Measurements from ENCODE around the gene PITPNC1. TPM values are rescaled to one million over a fixed set of nuclear protein-coding genes. Genes with fewer than 3 reads are reported as not detected.
A peak's percentile ranks its signal among the peaks of the same experiment; 100 is the strongest.

PITPNC1 gene
- total RNA-seq, 1 donor from 2014 or later = 25.4 TPM

GRCh38 chr17:67474081-67474661, 97.1 kb downstream of the PITPNC1 start:
- peak; percentile 4 for TF ChIP-seq CTCF (IDR thresholded peaks at IDR 0.05)
- Histone ChIP-seq H3K4me3 (no peak overlapping the region), H3K27ac (peak overlapping the region; percentile 32), H3K9me3 (no peaks in the 10 kb centered on the region), H3K36me3 (no peaks in the 10 kb centered on the region), H3K4me1 (peaks cover 17% of the 10 kb centered on the region), H3K27me3 (no peaks in the 10 kb centered on the region)
- ATAC-seq (peak; percentile 21), DNase-seq (no peak)
- intact Hi-C loops (cut with DNase I) = no loop called here

- no peaks in the 10 kb centered on the region for H3K9me3 ChIP-seq
- peaks cover 11% of the 10 kb centered on the region for H3K4me1 ChIP-seq
- peak overlapping the region; percentile 32 for H3K27ac ChIP-seq
- intact Hi-C loops (cut with DNase I) = loop anchor here (5.0 kb wide), 1 partner anchor 93 kb away; no protein-coding TSS in a partner anchor
- H3K36me3 ChIP-seq = no peaks in the 10 kb centered on the region
- no peaks in the 10 kb centered on the region for H3K27me3 ChIP-seq
- peak; percentile 97 for ATAC-seq
- TF ChIP-seq CTCF (IDR thresholded peaks at IDR 0.05) = peak; percentile 92
- peak; percentile 88 for DNase-seq
- no peak overlapping the region for H3K4me3 ChIP-seq
Measured at GRCh38 chr17:67475161-67475937, 98.3 kb downstream of the PITPNC1 start.

GRCh38 chr17:67476787-67477335, 99.8 kb downstream of the PITPNC1 start:
- Histone ChIP-seq H3K9me3 (no peaks in the 10 kb centered on the region), H3K27me3 (no peaks in the 10 kb centered on the region), H3K4me1 (peaks cover 16% of the 10 kb centered on the region), H3K36me3 (no peaks in the 10 kb centered on the region), H3K27ac (no peak overlapping the region), H3K4me3 (no peak overlapping the region)
- DNase-seq (no peak), ATAC-seq (no peak)
- TF ChIP-seq CTCF (IDR thresholded peaks at IDR 0.05) = no peak
- intact Hi-C loops (cut with DNase I) = loop anchor here (5.0 kb wide), 1 partner anchor 95 kb away; no protein-coding TSS in a partner anchor

- no peak overlapping the region for H3K27ac ChIP-seq
Measured at GRCh38 chr17:67477687-67478086, 100.6 kb downstream of the PITPNC1 start.

More at GRCh38 chr17:67477687-67478086, 100.6 kb downstream of the PITPNC1 start:
- ATAC-seq = no peak
- intact Hi-C loops (cut with DNase I) = loop anchor here (5.0 kb wide), 1 partner anchor 95 kb away; no protein-coding TSS in a partner anchor
- H3K4me1 ChIP-seq = peaks cover 17% of the 10 kb centered on the region
- no peak for TF ChIP-seq CTCF (IDR thresholded peaks at IDR 0.05)
- no peaks in the 10 kb centered on the region for H3K36me3 ChIP-seq
- H3K4me3 ChIP-seq = no peak overlapping the region
- DNase-seq = no peak
- H3K9me3 ChIP-seq = no peaks in the 10 kb centered on the region
- H3K27me3 ChIP-seq = no peaks in the 10 kb centered on the region

Data from upper lobe of right lung (tissue), 1 donor.